Pancreas (tissue), 10 donors: Measurements from ENCODE around the gene VPS26C. TPM values are rescaled to one million over a fixed set of nuclear protein-coding genes. Genes with fewer than 3 reads are reported as not detected.
A peak's percentile ranks its signal among the peaks of the same experiment; 100 is the strongest.

Experiments
- ATAC-seq, 4 donors: fragments of 200-7000 bp; cut with Tn5 transposase; one replicate each; pipeline versions ENCODE4 v1.8.0 to v1.9.1; 2020; ENCODE audit warnings: mild to moderate bottlenecking in 4 of 4, moderate library complexity in 4 of 4
- DNase-seq, 6 donors: peaks; one replicate each; pipeline ENCODE4 v3.0.0-alpha.2; 2020
- FAIRE-seq: peaks from 2 replicates; lab custom pipeline; 2012; peaks lifted over from hg19 to GRCh38; lab: Jason Lieb, UNC
- H3K27ac ChIP-seq, 4 donors: fragments of 200-600 bp; sonication (generic); 1 replicate in 3 of 4; 2 replicates in 1 of 4; pipeline versions ENCODE4 v1.5.0 to v1.8.0; 2020
- H3K27me3 ChIP-seq, 4 donors: fragments of 200-600 bp; one replicate each; pipeline ENCODE4 v1.8.0; 2021
- H3K36me3 ChIP-seq, 3 donors: fragments of 200-600 bp; sonication (generic) in 1 of 3; one replicate each; pipeline versions ENCODE4 v1.5.0 to v1.8.0; 2020 to 2021
- H3K4me1 ChIP-seq, 3 donors: fragments of 200-600 bp; one replicate each; pipeline ENCODE4 v1.8.0; 2021
- H3K4me3 ChIP-seq, 4 donors: fragments of 200-600 bp; sonication (generic) in 2 of 4; one replicate each; pipeline versions ENCODE4 v1.5.0 to v1.8.0; 2020 to 2021
- H3K9me3 ChIP-seq, 4 donors: fragments of 200-600 bp; one replicate each; pipeline ENCODE4 v1.8.0; 2021
- WGBS, 2 donors: extraction: QIAGEN DNeasy Blood & Tissue Kit; methylation state at CpG; one replicate each; pipeline ENCODE4 v1.1.7; 2013; 5-methylcytosine and 5-hydroxymethylcytosine counted together
- intact Hi-C, 3 donors: fragments of 100-400 bp; cut with DNase I; formaldehyde crosslinking; loops; one replicate each; pipeline versions ENCODE4 v1.11.1 to v1.14.2; 2022
- polyA plus RNA-seq, 2 donors: library from polyadenylated mRNA; stranded (reverse); fragments of 200-250 nt; gene quantifications; one replicate each; pipeline ENCODE4 v1.2.3, GENCODE V29; 2013
- total RNA-seq, 6 donors: library from RNA; stranded (reverse); fragmentation: NEBNext Ultra II Directional in 4 of 6; extraction: Animal tissue kit (Norgen Biotek cat#: 25700) in 4 of 6; gene quantifications; one replicate each; pipeline versions ENCODE4 v1.2.1 to v1.2.4, GENCODE V29; 2021 to 2023
- TF ChIP-seq, protein P1 (sequence below), 4 donors: fragments of 200-600 bp; sonication (generic) in 3 of 4; IDR thresholded peaks; one replicate each; pipeline versions ENCODE4 v1.5.0 to v1.8.0; 2021; ENCODE audit warnings: antibody characterized with exemption in 4 of 4
- donor health status: healthy with polysubstance abuse.
- donor health status: DM: no; HTN: no; CAD: no; lungs with moderate emphysema.
- donor health status: DM: no; HTN: no; CAD: no.
- donor health status: control.
- donor health status: control.
- donor health status: Bipolar disorder and iron deficiency.
- donor health status: DM: yes; HTN: yes; CAD: no.
- donor health status: DM: no; HTN: no; CAD: no.
- donor health status: DM: no; HTN: no; CAD: no.
- donor health status: DM: yes; HTN: yes; CAD: no.

Gene VPS26C
- total and polyA plus RNA-seq, 8 donors: 8.5 to 29.9 (median 21.0) TPM

DNA sequence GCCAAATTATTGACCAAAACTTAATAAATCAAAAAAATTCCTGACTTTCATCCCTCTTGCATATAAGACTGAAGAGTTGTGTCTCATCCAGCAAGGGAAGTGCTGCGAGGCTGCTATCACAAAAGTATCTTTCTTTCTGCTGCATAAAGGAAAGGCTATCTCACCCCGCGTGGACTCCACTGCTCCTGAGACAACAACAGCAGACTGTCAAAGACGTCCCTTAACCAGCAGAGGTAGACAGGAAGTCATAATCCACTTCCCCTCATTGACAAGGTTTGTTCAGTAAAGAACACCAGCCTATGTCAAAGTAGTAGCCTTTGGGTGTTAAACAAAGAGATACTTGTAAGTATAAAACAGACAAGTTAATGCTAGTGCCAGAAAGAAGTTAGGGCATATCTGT lies 29.4 kb downstream of the VPS26C start:
- Histone ChIP-seq H3K36me3 (peaks cover 0 to 14% (median 0%) of the 10 kb centered on the region in 3 donors), H3K27ac (no peak overlapping the region), H3K27me3 (no peaks in the 10 kb centered on the region), H3K9me3 (no peaks in the 10 kb centered on the region), H3K4me3 (no peak overlapping the region), H3K4me1 (no peaks in the 10 kb centered on the region)
- intact Hi-C loops: no loop called here
- TF ChIP-seq, protein P1, sequence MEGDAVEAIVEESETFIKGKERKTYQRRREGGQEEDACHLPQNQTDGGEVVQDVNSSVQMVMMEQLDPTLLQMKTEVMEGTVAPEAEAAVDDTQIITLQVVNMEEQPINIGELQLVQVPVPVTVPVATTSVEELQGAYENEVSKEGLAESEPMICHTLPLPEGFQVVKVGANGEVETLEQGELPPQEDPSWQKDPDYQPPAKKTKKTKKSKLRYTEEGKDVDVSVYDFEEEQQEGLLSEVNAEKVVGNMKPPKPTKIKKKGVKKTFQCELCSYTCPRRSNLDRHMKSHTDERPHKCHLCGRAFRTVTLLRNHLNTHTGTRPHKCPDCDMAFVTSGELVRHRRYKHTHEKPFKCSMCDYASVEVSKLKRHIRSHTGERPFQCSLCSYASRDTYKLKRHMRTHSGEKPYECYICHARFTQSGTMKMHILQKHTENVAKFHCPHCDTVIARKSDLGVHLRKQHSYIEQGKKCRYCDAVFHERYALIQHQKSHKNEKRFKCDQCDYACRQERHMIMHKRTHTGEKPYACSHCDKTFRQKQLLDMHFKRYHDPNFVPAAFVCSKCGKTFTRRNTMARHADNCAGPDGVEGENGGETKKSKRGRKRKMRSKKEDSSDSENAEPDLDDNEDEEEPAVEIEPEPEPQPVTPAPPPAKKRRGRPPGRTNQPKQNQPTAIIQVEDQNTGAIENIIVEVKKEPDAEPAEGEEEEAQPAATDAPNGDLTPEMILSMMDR (IDR thresholded peaks at IDR 0.05): no peak
- FAIRE-seq (no peak), ATAC-seq (no peak), DNase-seq (no peak)
- 67 to 72% methylated on average over 4 of the region's 4 CpGs for WGBS, 2 donors

DNA sequence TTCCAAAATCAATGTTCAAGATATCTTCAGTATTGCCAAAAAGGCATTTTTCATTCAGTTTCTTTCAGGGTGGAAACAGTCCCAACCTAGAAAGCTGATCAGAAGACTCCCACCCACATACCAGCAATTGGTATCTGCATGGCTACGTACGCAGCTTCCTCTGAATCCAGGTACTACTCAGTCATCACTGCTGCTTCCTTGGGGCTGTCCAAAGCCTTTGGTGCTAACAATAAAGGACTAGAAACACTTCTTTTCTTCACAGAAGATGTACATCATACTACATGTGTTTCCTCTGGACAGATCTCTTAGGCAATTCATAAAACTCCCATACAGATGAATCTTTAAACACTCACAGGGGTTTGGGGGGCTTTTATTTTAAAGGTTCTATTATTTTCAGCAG lies 29.8 kb downstream of the VPS26C start:
- H3K36me3 ChIP-seq: peaks cover 0 to 14% (median 0%) of the 10 kb centered on the region in 3 donors

DNA sequence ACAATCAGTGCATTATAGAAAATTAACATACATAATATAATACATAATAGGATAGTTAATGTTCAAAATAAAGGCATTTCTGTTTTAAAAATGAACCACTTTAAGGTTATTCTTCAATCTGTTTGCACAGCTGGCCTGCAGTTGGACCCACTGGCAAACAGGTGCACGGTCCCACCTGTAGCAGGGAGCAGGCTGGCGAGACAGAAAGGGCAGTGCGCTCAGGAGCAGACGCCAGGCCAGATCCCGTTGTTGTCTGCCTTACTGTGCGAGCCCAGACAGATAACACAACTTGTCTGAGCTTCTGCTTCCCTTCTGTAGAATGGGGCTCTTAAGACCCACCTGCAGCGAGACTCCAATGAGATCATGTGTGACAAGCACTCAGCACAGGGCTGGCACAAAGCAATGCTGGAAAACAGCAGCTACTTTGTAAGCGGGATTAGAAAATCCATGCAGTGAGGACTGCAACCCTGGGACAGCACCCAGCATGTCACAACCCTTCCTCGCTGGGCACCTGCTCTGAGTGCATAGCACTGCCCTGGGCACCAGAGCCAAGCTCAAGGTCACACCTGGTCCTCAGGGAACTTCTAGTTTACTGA lies 33.5 kb downstream of the VPS26C start:
- WGBS, 2 donors: 39 to 46% methylated on average over 9 of the region's 9 CpGs
- peaks cover 2 to 35% (median 6%) of the 10 kb centered on the region in 3 donors for H3K36me3 ChIP-seq
- H3K27me3 ChIP-seq: no peaks in the 10 kb centered on the region
- H3K4me3 ChIP-seq: no peak overlapping the region
- FAIRE-seq (no peak), DNase-seq (peak in 1 of 6 donors; percentile 53), ATAC-seq (peak; percentile 71 to 92 (median 78))
- no peaks in the 10 kb centered on the region for H3K4me1 ChIP-seq
- no peaks in the 10 kb centered on the region for H3K9me3 ChIP-seq
- no peak overlapping the region for H3K27ac ChIP-seq
- TF ChIP-seq, protein P1 (IDR thresholded peaks at IDR 0.05): no peak
- intact Hi-C loops: no loop called here

More for the DNA sequence above, 29.8 kb downstream of the VPS26C start:
- FAIRE-seq (no peak), DNase-seq (no peak), ATAC-seq (no peak)
- 96 to 98% methylated on average over 2 of the region's 2 CpGs for WGBS, 2 donors
- H3K27me3 ChIP-seq: no peaks in the 10 kb centered on the region
- no peaks in the 10 kb centered on the region for H3K9me3 ChIP-seq
- intact Hi-C loops: no loop called here
- H3K27ac ChIP-seq: no peak overlapping the region
- no peak overlapping the region for H3K4me3 ChIP-seq
- H3K4me1 ChIP-seq: no peaks in the 10 kb centered on the region
- TF ChIP-seq, protein P1 (IDR thresholded peaks at IDR 0.05): no peak

DNA sequence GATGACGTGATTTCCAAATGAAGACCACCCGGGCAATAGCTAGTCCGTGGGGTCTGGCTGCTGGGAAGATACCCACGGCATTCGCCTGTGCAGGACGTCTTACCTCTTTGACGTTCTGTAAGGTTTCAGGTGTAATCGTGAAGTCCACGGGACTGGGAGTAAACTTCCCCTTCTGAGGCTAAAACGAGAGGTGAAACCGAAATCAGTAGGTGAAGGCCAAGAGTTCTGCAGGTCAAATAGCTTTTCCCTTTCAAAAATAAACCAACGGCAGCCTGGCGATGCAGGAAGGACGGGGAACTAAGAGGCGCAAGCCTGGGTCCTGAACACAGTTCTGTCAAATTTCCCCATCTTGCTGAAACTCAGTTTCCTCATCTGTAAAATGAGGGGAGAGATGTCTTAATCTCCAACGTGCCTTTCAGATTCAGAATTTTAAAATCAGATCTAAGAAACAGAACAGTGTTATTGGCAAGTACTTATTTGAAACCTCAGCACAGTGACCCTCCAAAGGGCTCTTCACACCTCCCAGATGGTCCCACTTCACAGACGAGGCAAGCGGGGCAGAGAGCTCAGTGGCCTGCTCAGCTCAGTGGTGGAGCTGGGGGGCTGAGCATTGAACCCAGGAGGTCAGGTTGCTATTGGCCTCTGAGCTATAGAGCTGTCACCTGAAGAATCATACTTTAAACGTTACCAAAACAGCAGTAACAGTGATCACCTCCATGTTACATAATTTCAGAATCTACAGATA lies 34.7 kb downstream of the VPS26C start:
- peaks cover 7 to 30% (median 11%) of the 10 kb centered on the region in 3 donors for H3K36me3 ChIP-seq
- intact Hi-C loops: no loop called here

More for the DNA sequence above, 34.7 kb downstream of the VPS26C start:
- ATAC-seq (no peak), FAIRE-seq (no peak), DNase-seq (no peak)
- Histone ChIP-seq H3K27ac (no peak overlapping the region), H3K4me1 (no peaks in the 10 kb centered on the region), H3K27me3 (no peaks in the 10 kb centered on the region), H3K4me3 (no peak overlapping the region), H3K9me3 (no peaks in the 10 kb centered on the region)
- 93 to 94% methylated on average over 19 of the region's 19 CpGs for WGBS, 2 donors
- TF ChIP-seq, protein P1 (IDR thresholded peaks at IDR 0.05): no peak
